ENCODE measurements around the gene ARX. TPM values are rescaled to one million over a fixed set of nuclear protein-coding genes. Genes with fewer than 3 reads are reported as not detected.
A peak's percentile ranks its signal among the peaks of the same experiment; 100 is the strongest.

The ARX gene
- total and polyA plus RNA-seq, 2 donors (not counting 3 experiments of a cell fraction or from before 2014, with no cell fraction given): not detected

DNA sequence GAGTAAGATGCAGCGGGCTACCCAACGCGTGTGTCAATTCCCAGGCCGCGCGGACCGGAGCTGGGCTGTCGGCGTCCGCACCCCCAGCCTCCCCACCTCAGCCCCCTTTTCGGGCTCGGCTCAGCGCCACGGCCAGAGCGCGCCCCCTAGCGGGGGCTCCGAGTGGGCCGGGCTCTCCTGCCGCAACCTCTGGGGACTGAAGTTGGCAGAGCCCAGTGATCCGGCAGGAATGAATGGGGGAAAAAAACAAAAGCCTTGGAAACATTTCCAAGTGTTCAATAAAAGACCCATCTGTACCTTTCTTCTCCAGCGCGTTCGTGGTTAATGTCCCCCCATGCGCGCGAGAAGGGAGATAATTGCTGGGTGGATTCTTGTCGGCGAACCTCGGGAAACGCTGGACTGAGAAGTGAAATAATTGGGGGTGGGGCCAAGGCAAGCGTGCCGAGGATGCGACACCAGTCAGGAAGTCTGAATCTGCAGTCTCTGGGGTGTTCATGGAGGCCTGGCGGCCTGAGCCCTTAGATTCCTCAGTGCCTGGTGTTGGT, 5.2 kb upstream of the ARX start:
- intact Hi-C loops (cut with micrococcal nuclease): loop anchor here (1.0 to 5.0 kb wide), 3 partner anchors 121 to 269 kb away; no protein-coding TSS in a partner anchor
- Histone ChIP-seq H3K36me3 (ENCODE audit: control insufficient read depth in 2 of 2, extremely low read depth in 1 of 2, insufficient read depth in 2 of 2, low read length in 2 of 2) (no peaks in the 10 kb centered on the region), H3K9me3 (replicated peaks; ENCODE audit: control insufficient read depth, insufficient read depth, low read length) (no peaks in the 10 kb centered on the region), H3K27ac (ENCODE audit: insufficient read depth, low read depth, low read length) (no peak overlapping the region), H3K4me3 (replicated peaks in 1 of 3; ENCODE audit: insufficient read depth in 1 of 3, low read depth in 1 of 3, low read length in 3 of 3) (no peak overlapping the region), H3K4me1 (ENCODE audit: control insufficient read depth, extremely low read depth, insufficient read depth, low read length) (peaks cover 2% of the 10 kb centered on the region), H3K9me1 (replicated peaks; ENCODE audit: control insufficient read depth, extremely low read depth, insufficient read depth, low read length) (no peaks in the 10 kb centered on the region), H3K79me2 (ENCODE audit: control insufficient read depth, insufficient read depth, low read length) (no peaks in the 10 kb centered on the region), H2AFZ (ENCODE audit: low read depth, low read length) (no peak overlapping the region), H3K4me2 (ENCODE audit: insufficient read depth, low read length) (peak overlapping the region; percentile 62), H3K9ac (replicated peaks; ENCODE audit: extremely low read depth, insufficient read depth, low read length) (no peak overlapping the region), H4K20me1 (replicated peaks; ENCODE audit: control insufficient read depth, extremely low read depth, insufficient read depth, low read length) (no peaks in the 10 kb centered on the region), H3K27me3 (ENCODE audit: control insufficient read depth in 2 of 2, insufficient read depth in 2 of 2, low read length in 2 of 2) (peaks cover 74 to 92% of the 10 kb centered on the region in 2 experiments)
- ChIA-PET CTCF (interaction anchor here (0.9 to 3.6 kb wide), 6 partner anchors 9 to 273 kb away, joined by 3 to 48 read pairs (median 6); no protein-coding TSS in a partner anchor), POLR2A (no interaction called here)
- DNase-seq (ENCODE audit: low read depth, low spot score) (no peak), FAIRE-seq (no peak)
- dilution Hi-C loops (cut with MboI; ENCODE audit: extremely low pct_ligation_motif_present, low sequenced_read_pairs): no loop called here
- no TSS peak for BruUV-seq (replicated peaks)
- TF ChIP-seq MYC (IDR thresholded peaks at IDR 0.05; ENCODE audit: low read depth, low read length) (no peak), GATA2 (IDR thresholded peaks at IDR 0.05; ENCODE audit: insufficient read depth, insufficient read length, low read depth, low read length) (no peak), POLR2AphosphoS5 (IDR thresholded peaks at IDR 0.05; ENCODE audit: insufficient read depth, low read depth, low read length) (no peak), JUN (IDR thresholded peaks at IDR 0.05; ENCODE audit: borderline replicate concordance, insufficient read depth, insufficient read length, low read depth) (no peak), MAX (IDR thresholded peaks at IDR 0.05; ENCODE audit: insufficient read depth, insufficient read length) (no peak), EZH2 (IDR thresholded peaks at IDR 0.05; ENCODE audit: borderline replicate concordance, low read depth, low read length, severe bottlenecking) (peak; percentile 68), FOS (IDR thresholded peaks at IDR 0.05; ENCODE audit: borderline replicate concordance, insufficient read depth, low read length) (no peak), POLR2A (IDR thresholded peaks at IDR 0.05; ENCODE audit: low read depth, low read length) (no peak), CTCF (IDR thresholded peaks at IDR 0.05; ENCODE audit: extremely low read depth in 1 of 2, insufficient read depth in 1 of 2, low read depth in 1 of 2, low read length in 2 of 2) (peak; percentile 51 to 76)
